CD4-positive, alpha-beta T cell treated with Interleukin-17A for 4 hours (primary cell): ENCODE data around the gene KCNH4.

ENCODE experiments used
- DNase-seq: peaks from one replicate; pipeline ENCODE4 v3.0.0-alpha.2; 2020; ENCODE audit warnings: mixed read lengths

Gene KCNH4

DNA sequence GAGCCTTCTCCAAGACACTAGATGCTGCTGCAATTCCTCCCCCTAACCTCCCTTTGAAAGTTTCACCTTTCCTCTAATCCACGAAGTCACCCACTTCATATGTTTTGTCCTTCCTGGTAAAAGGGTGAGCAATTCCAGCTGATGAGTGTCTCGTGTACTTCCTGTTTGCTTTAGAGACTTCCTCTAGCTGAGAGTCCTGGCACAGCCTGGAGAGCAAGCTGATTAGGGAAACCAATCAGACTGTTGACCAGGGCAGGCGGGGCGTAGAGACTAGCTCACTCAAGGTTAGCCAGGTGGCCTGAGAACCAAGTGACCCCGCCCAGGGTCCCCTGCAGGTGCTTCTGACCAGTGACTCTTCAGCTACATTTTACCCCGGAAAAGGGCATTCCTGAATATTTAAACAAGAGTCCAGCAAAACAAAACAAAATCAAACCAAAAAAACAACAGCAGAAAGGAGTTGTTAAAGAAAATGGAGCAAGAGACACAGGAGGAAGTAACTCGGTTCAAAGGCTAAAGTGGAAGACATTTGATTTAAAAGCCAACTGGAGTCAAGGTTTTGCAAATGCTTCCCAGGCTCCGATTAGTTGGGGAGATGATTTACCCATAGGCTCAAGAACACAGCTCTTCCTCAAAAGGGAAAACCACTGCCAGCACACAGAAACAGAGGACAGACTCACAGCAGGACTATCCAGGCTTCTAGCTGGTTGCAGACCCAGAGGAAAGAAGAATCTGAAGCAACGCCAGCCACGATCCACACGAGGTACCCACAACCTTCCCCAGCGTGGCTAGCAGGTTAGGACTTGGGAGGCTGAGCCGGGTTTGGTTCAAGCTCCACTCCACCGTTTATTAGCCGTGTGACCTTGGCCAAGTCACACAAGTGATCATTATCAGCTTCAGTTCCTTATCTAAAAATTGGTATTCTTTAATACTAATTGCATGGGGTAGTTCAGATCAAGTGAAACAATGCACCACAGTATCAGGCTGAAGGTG is 45.0 kb downstream of the KCNH4 start:
- DNase-seq = peak; percentile 44

DNA sequence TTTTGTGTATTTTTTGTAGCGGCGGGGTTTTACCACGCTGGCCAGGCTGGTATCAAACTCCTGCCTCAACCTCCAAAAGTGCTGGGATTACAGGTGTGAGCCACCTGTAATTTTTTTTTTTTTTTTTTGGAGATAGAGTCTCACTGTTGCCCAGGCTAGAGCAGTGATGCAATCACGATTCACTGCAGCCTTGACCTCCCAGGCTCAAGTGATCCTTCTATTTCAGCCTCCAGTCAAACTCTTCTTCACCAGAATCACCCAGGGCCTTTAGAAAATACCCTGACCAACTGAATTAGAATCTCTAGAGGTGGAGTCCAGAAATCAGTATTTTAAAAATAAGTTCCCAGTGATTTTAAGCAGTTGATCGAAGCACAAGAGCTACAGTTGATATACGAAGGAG is 45.8 kb downstream of the KCNH4 start:
- DNase-seq = no peak

DNA sequence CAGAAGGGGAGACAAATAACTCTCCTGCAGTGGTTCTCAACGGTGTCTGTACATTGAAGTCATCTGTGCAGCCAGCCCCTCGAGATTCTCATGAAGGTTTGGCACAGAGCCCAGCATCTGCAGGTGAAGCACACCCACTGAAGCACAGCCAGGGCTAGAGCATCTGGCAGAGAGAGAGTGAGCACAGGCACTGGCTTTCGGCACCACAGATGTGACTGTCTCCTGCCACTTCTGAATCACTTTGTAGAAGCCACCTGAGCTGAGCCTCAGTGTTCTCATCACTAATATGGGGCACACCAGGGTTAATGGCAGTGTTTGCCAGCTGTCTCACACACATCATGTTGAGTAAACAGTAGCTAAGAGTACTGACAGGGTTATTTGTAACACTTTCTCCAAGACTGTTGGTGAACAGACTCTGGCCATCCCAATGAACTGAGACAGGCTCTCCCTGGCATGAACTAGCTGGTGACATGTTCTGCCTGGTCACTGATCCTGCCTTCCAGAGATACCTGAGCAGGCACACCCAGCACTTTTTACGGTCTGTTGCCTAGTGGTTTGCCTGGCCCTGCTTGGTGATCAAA is 47.4 kb downstream of the KCNH4 start:
- peak; percentile 73 for DNase-seq

DNA sequence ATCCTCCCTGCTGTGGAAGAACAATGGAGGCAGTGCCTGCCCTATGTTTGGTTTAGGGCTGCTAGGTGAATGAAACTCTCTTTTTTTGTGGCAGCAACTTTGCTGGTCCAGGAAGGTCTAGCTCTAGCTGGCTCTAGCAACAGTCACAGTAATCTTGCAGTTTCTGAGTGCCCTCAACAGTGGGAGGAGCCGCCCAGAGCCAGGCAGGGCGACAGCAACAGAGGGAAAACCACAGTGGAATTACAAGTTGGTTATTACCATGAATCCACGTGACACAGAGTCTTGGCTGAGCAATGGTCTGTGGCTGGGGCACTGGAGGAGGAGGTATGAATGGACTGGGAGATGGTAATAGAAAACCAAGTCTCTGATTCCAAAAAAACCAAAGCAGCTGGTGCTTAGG is 48.0 kb downstream of the KCNH4 start:
- DNase-seq = peak; percentile 31

DNA sequence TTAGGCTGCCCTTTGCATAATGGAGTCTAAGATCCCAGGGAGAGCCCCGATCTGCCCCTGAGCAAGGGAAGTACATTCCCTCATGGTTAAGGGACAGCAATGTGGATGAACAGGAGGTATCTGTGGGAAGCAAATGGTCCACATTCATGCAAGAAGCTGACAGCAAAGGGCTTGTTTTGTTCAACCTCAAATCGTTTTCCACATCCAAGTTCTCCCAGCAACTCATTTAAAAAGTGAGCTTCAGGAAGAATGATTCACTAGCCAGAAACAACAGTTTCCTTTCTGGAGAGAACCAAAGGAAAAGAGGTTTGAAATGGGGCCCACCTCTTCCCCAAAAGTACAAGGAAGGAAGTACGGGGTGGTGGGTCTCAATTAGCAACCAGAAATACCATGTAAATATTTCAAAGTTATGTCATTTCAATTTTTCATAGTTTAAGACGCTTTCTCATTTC is 48.9 kb downstream of the KCNH4 start:
- DNase-seq = no peak

DNA sequence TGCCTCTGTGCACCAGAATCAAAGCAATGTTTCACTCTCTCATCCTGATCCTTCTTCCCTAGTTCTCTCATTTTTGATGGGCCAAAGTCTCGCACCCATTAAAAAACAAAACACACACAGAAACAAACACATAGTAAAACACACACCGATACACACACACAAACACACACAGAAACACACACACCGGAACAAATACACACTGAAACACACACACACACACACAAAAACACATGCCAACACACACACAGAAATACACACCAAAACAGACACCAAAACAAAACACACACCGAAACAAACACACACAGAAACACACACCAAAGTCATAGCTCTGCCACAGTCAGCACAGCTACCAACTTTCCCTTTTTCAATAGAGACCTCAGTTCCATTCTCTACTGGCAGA is 49.7 kb downstream of the KCNH4 start:
- DNase-seq = no peak

DNA sequence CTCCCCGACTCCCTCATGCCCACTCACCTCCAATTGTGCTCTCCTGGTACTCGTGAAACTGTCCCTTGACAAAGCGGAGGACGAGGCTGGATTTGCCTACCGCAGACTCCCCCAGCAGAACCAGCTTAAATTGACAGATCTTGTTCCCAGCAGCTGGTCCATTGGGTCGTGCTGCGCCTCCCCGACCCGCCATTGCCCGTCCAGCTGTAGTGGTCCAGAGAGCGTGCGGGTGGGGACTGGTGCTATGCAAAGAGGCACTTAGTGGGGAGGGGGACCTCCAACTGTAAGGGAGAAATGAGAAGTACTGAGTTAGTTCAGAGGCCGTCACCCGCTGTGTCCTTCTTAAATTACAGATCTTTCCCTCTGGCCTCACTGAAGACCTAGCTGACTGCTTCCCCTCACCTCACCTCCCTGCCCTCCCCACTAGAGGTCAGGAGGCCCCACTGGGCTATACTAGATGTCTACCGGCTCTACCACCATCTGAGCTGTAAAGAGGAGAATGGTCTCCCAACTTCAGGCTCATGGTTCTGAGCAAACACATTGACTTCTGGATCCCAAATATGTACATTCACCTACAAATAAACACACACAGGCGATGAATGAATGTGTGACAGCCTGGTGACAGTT is 50.5 kb downstream of the KCNH4 start:
- no peak for DNase-seq

DNA sequence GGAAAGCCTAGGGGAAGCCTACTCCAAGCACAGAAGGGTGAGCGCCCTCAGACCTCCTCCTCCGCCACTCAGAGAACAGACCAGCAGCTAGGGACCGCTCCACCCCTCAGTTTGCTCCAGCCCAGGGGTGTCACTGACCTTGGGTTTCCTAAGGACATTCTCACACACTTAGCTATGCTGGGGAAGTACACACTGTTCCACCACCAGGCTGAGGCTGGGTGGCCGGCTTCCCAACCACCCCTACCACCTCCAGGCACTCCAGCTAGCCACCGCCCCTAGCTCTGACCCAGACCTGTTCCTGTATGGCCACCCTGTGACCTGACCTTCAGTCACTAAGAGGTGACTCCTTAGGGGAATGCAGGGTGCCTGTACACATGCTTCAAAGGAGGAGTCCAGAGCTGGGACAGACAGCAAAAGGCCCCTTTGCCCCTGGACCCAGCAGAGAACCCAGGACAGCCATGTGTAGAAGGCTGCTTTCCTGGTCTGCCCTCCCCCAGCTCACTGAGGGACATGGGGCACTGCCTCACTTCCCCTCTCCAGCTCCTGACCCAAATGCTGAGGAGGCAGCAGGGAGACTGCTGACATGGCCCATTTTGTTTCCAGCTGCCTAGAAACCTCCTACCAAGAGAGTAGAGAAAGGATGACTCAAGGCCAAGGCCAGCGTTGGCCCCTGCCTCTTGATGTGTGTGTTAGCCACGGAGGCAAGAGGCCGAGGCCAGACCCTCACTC is 51.7 kb downstream of the KCNH4 start:
- no peak for DNase-seq

DNA sequence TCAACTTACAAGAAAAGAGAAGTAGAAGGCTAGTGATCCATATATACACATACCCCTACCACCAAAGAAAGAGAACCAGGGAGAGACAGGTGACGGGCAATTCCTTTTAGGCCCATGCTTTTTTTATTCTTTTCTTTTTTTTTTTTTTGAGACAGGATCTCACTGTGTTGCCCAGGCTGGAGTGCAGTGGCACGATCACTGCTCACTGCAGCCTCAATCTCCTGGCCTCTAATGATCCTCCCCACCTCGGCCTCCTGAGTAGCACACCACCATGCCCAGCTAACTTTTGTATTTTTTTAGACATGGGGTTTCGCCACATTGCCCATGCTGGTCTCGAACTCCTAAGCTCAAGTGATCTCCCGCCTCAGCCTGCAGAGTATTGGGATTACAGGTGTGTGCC is 53.5 kb downstream of the KCNH4 start:
- DNase-seq = no peak

DNA sequence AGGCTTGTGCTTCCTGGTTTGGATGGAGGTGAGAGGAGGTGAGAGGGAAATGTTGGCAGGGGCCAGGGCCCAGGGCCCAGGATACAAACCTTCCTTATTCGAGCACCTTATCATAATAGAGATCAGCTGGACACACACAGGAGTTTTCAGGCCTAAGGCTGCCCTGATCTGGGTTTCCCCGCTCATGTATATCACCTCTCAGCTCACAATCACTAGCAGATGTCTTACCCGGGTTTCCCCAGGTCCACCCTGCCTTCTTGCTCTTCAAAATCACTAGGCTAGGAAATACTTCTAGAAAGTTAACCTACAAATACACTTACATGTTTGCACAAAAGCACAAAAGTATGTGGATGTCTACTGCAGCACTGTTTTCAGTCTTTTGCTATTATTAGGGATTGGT is 54.1 kb downstream of the KCNH4 start:
- no peak for DNase-seq

DNA sequence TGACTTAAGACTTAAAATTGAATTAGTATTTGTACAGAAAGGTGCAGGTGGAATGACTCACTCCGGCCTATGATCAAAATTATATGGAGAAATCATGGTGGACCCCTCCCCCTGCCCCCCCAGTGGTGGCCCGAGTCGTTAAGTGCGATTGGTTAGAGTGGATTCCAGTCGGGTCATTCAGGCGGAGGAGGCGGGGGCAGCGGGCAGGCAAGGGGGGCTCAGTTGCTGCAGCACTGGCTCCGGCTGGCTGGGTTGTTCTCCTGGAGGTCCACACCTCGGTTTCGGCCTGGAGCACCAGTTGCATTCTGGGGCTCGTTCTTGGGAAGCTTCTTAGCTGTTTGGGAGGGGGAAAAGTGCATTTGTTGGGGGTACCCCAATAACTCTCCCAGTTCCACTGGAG is 55.4 kb downstream of the KCNH4 start:
- no peak for DNase-seq

DNA sequence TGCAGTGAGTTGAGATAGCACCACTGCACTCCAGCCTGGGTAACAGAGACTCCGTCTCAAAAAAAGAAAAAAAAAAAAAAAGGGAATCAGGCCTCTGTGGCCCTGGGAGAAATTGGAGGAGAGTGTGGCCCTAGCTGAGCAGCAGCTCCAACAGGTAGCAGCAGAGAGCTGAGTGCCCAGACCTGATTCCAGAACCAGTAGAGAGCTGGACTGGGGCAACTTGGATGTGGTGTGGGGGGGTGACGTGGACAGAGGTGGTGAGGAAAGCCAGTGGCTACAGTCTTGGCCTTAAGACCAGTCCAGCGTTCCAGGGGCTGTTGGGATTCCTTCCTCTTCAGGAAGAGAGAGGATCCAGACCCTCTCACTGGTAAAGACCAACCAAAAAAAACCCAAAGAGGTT is 56.7 kb downstream of the KCNH4 start:
- DNase-seq = no peak

DNA sequence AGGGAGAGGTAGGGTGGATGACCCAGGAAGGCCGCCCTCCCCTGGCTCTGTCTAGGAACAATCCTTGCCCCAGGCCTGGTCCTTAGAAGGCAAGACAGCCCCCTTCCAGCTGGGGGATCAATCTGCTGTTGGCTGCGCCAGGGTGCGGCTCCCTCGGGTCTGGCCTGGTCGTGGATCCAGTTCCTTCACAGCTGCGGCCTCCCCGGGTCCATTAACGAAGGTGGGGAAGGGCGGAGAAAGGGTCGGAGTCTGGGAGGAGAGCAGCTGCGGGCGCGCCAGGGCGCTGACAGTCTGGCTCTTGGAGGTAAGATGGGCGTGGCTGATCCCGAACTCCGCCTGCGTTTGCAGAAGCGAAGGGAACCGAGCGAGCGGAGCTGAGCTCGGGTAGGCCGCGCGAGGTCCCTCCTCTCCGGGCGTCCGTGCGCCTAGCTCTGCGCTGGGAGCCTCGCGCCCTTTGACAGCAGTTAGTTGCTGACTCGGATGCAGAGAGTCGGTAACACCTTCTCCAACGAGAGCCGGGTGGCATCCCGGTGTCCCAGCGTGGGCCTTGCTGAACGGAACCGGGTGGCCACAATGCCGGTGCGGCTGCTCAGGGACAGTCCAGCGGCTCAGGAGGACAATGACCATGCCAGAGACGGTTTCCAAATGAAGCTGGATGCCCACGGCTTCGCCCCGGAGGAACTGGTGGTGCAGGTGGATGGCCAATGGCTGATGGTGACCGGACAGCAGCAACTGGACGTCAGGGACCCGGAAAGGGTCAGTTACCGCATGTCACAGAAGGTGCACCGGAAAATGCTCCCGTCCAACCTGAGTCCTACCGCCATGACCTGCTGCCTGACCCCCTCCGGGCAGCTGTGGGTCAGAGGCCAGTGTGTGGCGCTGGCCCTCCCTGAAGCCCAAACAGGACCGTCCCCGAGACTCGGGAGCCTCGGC is 58.3 kb downstream of the KCNH4 start, which contains the start of gene HSPB9:
Gene HSPB9 (plus strand): TSS at position 434 of the 933 bp plus-strand sequence. CDS start 47 bp downstream, at position 481.
- no peak for DNase-seq

DNA sequence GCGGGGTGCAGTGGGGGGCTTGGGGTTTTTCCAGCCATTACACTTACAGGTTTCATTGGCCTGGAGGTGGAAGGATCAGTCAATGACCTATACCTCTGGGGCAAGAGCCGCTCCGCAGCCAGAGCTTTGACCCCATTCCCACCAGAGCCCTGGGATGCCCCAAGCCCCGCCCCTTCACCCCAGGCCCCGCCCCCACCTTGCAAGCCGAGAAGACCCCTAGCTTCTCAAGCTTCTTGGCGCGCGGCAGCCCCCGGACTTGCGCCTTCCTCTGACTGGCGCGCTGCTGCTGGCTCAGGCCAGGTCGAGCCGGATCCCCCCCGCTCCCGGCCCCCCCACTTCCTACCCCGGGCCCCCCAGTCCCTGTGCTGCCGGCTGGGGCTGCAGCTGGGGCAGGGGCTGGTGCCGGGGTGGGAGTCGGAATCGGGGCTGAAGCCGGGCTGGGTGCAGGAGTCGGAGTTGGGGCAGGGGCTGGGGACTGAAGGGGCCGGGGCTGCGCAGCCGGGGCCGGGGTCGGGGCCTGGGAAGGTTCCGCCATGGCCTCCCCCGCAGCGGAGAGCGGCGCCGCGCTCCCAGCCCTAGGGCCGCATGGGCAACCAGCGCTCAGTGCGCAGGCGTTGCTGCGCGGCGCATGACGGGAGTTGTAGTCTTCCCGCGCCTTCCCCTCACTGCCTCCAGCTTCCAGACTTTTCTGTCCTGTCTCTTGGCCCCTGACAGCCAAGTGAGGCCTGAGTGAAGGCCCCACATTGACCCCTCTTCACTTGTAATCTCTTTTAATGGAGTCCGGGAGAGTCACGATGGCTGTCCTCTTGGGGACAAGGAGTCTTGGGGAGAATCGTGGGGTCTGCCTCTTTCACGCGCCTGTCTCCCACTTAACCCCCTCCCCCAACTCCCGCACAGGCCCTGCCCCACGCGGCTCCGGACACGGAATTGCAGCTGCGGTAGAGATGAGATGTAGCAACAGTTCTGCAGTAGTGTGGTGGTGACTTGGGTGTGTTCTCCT is 59.9 kb downstream of the KCNH4 start, which contains the start of gene KAT2A:
Gene KAT2A (minus strand): TSS at position 598 of the 1,000 bp plus-strand sequence. CDS start 63 bp downstream, at position 535.
- peak; percentile 85 for DNase-seq

DNA sequence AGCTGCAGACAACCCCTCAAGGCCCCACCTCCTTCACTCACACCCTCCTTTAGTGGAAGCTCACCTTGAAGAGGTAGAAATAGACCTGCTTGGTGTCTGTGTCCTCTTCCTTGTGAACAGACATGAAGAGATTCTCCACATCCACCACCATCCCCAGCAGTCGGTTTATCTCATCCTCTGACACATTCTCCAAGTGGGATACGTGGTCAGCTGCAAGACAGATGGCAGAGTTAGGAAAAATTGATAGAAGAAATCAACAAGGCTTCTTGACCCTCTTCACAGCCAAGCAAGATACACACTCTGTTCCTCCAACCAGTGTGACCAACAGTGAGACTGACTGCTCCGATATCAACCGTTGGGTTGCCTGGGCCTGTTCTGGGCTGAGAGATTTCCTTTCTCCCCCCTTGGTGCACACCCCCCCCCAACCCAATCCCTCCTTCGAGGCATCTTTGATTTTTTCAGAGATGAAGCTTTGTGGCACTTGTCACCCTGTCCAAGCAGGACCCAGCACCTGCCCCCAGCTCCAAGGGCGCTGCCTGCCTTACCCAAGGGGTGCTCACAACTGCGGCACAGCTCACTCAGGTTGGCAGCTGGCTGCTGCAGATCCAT is 60.7 kb downstream of the KCNH4 start:
- no peak for DNase-seq

DNA sequence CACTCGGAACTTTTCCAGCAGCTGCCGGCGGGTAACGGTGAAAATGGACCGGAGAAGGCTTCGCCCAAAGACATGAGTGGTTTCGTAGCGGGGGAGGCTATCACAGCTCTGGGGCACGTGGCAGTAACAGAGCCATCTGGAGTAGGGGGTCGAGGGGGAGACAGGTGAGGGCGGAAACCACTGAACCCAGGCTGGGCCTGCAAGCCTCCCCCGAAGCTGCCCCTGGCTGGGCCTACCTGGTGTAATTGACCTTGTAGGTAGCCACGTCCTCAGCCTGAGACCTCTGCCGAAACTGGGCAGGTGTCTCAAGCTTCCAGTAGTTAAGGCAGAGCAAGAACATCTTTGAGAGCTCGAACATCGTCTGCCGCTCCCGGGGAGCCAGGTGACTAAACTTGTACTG is 61.6 kb downstream of the KCNH4 start:
- no peak for DNase-seq

DNA sequence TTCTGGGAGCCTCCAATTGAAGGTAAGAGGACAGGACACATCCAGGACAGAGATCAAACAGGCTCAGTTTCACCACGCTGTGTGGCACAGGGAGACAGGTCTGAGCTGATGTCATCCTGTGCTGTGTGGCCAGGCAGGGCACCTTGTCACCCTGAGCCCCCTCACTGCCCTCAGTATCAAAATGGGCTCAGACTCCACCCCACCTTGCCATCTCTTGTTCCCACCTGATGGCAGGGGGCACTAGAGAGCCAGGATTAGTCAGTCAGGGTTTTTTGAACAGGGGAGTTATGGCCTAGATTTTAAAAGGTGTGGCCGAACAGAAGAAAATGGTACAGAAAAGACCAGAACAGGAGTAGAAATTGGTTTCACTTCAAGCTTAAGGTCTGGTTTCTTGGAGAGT is 62.4 kb downstream of the KCNH4 start:
- peak; percentile 56 for DNase-seq

DNA sequence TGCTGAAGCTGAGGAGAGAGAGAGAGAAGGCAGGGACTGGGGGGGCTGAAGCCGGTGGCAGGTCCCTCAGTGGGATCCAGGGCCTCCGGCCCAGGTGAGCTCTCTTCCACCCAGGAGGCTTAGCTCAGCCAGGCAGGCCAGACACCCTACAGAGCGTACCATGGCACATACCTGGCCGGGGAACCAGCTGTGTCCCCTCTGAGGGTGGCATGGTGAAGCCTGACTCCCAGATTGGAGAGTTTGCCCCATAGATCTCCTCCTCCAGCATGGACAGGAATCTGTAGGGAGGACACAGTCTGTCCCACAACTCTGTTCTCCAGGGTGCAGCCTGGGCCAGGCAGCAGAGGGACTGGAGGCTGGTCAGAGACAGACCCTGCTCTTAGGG is 62.8 kb downstream of the KCNH4 start:
- DNase-seq = no peak

DNA sequence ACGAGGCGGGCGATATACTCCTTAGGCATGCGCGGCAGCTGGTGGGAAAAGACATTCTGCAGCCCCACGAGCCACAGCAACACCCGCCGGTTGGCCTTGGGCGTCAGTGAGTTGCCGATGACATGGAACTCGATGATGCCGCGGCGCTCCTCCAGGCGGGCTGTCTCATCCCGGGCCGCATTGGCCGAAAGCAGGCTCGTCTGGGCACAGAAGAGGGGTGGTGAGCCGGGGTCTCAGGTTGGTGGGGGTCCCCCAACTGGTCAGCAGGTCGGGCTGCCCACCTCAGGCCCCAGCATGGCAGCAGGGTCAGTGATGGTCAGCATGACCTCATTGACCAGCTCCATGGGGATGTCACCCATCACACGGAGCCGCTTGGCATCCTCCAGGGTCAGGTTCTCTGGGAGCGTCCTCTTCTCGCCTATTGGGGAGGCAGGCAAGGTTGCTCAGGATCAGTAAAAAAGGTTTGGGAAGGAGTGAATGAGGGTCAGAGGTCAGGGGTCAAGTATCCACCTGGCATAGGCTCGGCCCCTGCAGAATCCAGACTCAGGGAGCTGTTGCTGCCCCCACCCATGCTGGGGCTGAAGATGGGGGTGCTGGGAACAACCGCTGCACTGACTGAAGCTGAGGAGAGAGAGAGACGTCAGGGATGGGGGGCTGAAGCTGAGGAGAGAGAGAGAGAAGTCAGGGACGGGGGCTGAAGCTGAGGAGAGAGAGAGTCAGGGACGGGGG is 63.4 kb downstream of the KCNH4 start:
- DNase-seq = no peak
